ENCODE data around the gene PDCD4. TPM values are rescaled to one million over a fixed set of nuclear protein-coding genes. Genes with fewer than 3 reads are reported as not detected.

The PDCD4 gene
- total and polyA plus RNA-seq, 2 of the 13 experiments (the other 11 are each of a cell fraction or from before 2014, with no cell fraction given) = 22.8 to 56.2 TPM

DNA sequence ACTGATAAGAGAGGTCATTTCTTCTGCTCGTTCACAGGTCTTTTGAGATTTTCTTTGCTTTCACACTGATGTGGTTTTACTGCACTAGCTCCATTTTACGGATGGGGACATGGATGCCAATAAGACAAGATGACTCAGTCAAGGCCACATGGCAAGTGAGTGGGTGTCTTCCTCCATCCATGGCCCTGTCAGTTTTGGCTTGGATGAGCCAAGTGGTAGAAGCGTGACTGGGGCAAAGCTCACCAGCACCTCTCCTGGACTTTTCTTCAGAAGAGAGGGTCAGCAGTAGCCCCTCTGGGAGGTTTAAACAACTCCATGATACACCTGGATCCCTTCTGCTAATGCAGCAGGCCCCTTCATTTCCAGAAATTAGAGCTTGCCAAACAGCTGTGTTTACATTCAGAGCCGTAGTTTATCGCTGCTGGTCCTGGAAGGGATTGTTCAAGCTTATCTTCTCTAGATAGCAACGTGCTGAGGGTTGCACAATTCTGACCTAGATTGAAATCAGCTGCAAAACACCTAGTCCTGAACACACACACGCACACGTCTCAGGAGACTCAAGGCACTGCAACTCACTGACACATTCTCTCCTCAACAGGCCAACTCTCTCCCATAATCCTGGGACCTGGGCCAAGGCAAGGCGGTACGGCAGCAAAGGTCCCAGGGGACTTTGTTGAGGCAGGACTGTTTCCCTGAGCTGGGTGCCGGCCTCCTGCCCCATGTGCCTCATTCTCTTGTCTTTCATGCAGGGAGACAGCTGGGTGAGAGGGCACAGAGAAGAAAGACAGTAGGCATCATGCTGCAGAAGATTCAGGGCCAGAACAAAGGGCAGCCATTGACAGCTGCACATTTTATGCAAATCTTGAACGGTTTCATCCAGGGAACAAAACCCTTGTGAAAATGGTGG is 14.2 kb upstream of the PDCD4 start (continued):
- TF ChIP-seq, protein P1, sequence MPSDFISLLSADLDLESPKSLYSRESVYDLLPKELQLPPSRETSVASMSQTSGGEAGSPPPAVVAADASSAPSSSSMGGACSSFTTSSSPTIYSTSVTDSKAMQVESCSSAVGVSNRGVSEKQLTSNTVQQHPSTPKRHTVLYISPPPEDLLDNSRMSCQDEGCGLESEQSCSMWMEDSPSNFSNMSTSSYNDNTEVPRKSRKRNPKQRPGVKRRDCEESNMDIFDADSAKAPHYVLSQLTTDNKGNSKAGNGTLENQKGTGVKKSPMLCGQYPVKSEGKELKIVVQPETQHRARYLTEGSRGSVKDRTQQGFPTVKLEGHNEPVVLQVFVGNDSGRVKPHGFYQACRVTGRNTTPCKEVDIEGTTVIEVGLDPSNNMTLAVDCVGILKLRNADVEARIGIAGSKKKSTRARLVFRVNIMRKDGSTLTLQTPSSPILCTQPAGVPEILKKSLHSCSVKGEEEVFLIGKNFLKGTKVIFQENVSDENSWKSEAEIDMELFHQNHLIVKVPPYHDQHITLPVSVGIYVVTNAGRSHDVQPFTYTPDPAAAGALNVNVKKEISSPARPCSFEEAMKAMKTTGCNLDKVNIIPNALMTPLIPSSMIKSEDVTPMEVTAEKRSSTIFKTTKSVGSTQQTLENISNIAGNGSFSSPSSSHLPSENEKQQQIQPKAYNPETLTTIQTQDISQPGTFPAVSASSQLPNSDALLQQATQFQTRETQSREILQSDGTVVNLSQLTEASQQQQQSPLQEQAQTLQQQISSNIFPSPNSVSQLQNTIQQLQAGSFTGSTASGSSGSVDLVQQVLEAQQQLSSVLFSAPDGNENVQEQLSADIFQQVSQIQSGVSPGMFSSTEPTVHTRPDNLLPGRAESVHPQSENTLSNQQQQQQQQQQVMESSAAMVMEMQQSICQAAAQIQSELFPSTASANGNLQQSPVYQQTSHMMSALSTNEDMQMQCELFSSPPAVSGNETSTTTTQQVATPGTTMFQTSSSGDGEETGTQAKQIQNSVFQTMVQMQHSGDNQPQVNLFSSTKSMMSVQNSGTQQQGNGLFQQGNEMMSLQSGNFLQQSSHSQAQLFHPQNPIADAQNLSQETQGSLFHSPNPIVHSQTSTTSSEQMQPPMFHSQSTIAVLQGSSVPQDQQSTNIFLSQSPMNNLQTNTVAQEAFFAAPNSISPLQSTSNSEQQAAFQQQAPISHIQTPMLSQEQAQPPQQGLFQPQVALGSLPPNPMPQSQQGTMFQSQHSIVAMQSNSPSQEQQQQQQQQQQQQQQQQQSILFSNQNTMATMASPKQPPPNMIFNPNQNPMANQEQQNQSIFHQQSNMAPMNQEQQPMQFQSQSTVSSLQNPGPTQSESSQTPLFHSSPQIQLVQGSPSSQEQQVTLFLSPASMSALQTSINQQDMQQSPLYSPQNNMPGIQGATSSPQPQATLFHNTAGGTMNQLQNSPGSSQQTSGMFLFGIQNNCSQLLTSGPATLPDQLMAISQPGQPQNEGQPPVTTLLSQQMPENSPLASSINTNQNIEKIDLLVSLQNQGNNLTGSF (CRISPR knock-in tag; IDR thresholded peaks at IDR 0.05) = no peak
- TF ChIP-seq TCF7 (IDR thresholded peaks at IDR 0.05; ENCODE audit: low read depth) (no peak), RORA (CRISPR knock-in tag; IDR thresholded peaks at IDR 0.05) (no peak; the same call in 1 of the 2 replicates), ZNF816 (CRISPR knock-in tag; IDR thresholded peaks at IDR 0.05; ENCODE audit: borderline replicate concordance) (no peak), RXRA (CRISPR knock-in tag; IDR thresholded peaks at IDR 0.05) (no peak; the same call in 1 of the 2 replicates), MEIS2 (CRISPR knock-in tag; IDR thresholded peaks at IDR 0.05) (no peak), ATF7 (IDR thresholded peaks at IDR 0.05) (no peak), ATF7 (CRISPR knock-in tag; IDR thresholded peaks at IDR 0.05) (no peak), ZBTB21 (CRISPR knock-in tag; IDR thresholded peaks at IDR 0.05) (no peak), DPF2 (CRISPR knock-in tag; IDR thresholded peaks at IDR 0.05; ENCODE audit: borderline replicate concordance, low read depth) (no peak), ZNF510 (CRISPR knock-in tag; IDR thresholded peaks at IDR 0.05; ENCODE audit: low read depth) (no peak)
- TF ChIP-seq, protein P2, sequence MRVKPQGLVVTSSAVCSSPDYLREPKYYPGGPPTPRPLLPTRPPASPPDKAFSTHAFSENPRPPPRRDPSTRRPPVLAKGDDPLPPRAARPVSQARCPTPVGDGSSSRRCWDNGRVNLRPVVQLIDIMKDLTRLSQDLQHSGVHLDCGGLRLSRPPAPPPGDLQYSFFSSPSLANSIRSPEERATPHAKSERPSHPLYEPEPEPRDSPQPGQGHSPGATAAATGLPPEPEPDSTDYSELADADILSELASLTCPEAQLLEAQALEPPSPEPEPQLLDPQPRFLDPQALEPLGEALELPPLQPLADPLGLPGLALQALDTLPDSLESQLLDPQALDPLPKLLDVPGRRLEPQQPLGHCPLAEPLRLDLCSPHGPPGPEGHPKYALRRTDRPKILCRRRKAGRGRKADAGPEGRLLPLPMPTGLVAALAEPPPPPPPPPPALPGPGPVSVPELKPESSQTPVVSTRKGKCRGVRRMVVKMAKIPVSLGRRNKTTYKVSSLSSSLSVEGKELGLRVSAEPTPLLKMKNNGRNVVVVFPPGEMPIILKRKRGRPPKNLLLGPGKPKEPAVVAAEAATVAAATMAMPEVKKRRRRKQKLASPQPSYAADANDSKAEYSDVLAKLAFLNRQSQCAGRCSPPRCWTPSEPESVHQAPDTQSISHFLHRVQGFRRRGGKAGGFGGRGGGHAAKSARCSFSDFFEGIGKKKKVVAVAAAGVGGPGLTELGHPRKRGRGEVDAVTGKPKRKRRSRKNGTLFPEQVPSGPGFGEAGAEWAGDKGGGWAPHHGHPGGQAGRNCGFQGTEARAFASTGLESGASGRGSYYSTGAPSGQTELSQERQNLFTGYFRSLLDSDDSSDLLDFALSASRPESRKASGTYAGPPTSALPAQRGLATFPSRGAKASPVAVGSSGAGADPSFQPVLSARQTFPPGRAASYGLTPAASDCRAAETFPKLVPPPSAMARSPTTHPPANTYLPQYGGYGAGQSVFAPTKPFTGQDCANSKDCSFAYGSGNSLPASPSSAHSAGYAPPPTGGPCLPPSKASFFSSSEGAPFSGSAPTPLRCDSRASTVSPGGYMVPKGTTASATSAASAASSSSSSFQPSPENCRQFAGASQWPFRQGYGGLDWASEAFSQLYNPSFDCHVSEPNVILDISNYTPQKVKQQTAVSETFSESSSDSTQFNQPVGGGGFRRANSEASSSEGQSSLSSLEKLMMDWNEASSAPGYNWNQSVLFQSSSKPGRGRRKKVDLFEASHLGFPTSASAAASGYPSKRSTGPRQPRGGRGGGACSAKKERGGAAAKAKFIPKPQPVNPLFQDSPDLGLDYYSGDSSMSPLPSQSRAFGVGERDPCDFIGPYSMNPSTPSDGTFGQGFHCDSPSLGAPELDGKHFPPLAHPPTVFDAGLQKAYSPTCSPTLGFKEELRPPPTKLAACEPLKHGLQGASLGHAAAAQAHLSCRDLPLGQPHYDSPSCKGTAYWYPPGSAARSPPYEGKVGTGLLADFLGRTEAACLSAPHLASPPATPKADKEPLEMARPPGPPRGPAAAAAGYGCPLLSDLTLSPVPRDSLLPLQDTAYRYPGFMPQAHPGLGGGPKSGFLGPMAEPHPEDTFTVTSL (CRISPR knock-in tag; IDR thresholded peaks at IDR 0.05; ENCODE audit: borderline replicate concordance) = no peak
- TF ChIP-seq, protein P3, sequence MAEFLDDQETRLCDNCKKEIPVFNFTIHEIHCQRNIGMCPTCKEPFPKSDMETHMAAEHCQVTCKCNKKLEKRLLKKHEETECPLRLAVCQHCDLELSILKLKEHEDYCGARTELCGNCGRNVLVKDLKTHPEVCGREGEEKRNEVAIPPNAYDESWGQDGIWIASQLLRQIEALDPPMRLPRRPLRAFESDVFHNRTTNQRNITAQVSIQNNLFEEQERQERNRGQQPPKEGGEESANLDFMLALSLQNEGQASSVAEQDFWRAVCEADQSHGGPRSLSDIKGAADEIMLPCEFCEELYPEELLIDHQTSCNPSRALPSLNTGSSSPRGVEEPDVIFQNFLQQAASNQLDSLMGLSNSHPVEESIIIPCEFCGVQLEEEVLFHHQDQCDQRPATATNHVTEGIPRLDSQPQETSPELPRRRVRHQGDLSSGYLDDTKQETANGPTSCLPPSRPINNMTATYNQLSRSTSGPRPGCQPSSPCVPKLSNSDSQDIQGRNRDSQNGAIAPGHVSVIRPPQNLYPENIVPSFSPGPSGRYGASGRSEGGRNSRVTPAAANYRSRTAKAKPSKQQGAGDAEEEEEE (CRISPR knock-in tag; IDR thresholded peaks at IDR 0.05; ENCODE audit: borderline replicate concordance) = no peak
- TF ChIP-seq, protein P4, sequence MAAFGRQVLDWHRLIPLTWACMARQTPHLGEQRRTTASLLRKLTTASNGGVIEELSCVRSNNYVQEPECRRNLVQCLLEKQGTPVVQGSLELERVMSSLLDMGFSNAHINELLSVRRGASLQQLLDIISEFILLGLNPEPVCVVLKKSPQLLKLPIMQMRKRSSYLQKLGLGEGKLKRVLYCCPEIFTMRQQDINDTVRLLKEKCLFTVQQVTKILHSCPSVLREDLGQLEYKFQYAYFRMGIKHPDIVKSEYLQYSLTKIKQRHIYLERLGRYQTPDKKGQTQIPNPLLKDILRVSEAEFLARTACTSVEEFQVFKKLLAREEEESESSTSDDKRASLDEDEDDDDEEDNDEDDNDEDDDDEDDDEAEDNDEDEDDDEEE (CRISPR knock-in tag; IDR thresholded peaks at IDR 0.05) = no peak
